ENCODE results near the gene COL4A5. TPM values are rescaled to one million over a fixed set of nuclear protein-coding genes. Genes with fewer than 3 reads are reported as not detected.

The COL4A5 gene
- total RNA-seq, 1 donor from 2014 or later, result 26.0 TPM

DNA sequence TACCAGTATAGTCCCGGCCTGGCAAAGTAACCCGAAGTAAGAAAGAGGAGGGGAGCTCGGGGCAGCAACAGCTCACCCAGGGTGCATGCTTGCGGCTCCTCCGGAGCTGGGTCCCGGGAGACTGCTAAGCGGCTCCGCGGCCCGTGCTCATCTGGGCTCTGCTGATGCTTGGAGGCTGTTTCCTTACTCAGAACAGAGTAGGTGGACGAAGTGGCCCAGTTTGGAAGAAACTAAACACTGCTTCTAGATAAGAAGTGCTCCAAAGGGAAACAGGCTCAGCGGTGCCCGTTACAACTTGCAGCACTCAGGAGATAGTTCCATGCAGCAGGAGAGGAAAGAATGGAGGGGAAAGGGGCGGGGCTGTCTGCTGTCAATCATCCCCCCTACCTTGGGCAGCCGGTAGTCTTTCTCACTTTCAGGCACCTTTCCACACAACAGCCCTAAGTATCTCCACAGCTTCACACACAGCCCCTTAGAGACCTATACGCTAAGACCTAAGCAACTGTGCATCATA, 1.5 kb upstream of the COL4A5 start, which contains the start of gene COL4A6:
Gene COL4A6 (minus strand): TSS at position 313 of the 514 bp plus-strand sequence. CDS start 226 bp downstream, at position 87.
- H3K4me1 ChIP-seq, result no peaks in the 10 kb centered on the region
- DNase-seq, result peak; percentile 27
- H3K9me3 ChIP-seq, result no peaks in the 10 kb centered on the region
- H3K27ac ChIP-seq, result no peak within 1 kb of the TSS
- intact Hi-C loops (cut with DNase I), result no loop called here
- ATAC-seq, result peak in 1 of 2 donors; percentile 51
- no peaks in the 10 kb centered on the region for H3K36me3 ChIP-seq
- peak within 1 kb of the TSS; percentile 50 for H3K4me3 ChIP-seq
- H3K27me3 ChIP-seq (ENCODE audit: low read depth), result no peaks in the 10 kb centered on the region
- TF ChIP-seq, protein P1, sequence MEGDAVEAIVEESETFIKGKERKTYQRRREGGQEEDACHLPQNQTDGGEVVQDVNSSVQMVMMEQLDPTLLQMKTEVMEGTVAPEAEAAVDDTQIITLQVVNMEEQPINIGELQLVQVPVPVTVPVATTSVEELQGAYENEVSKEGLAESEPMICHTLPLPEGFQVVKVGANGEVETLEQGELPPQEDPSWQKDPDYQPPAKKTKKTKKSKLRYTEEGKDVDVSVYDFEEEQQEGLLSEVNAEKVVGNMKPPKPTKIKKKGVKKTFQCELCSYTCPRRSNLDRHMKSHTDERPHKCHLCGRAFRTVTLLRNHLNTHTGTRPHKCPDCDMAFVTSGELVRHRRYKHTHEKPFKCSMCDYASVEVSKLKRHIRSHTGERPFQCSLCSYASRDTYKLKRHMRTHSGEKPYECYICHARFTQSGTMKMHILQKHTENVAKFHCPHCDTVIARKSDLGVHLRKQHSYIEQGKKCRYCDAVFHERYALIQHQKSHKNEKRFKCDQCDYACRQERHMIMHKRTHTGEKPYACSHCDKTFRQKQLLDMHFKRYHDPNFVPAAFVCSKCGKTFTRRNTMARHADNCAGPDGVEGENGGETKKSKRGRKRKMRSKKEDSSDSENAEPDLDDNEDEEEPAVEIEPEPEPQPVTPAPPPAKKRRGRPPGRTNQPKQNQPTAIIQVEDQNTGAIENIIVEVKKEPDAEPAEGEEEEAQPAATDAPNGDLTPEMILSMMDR (IDR thresholded peaks at IDR 0.05), result no peak

GRCh38 chrX:108439961-108440696, 491 bp downstream of the COL4A5 start:
- H3K4me1 ChIP-seq, result no peaks in the 10 kb centered on the region
- H3K36me3 ChIP-seq, result no peaks in the 10 kb centered on the region
- intact Hi-C loops (cut with DNase I), result no loop called here
- peak overlapping the region; percentile 50 for H3K4me3 ChIP-seq
- no peaks in the 10 kb centered on the region for H3K27me3 ChIP-seq (ENCODE audit: low read depth)
- H3K27ac ChIP-seq, result peak overlapping the region; percentile 11
- H3K9me3 ChIP-seq, result no peaks in the 10 kb centered on the region
- TF ChIP-seq, protein P1 (IDR thresholded peaks at IDR 0.05), result no peak
- DNase-seq (peak; percentile 30), ATAC-seq (peak in 1 of 2 donors; percentile 48)

DNA sequence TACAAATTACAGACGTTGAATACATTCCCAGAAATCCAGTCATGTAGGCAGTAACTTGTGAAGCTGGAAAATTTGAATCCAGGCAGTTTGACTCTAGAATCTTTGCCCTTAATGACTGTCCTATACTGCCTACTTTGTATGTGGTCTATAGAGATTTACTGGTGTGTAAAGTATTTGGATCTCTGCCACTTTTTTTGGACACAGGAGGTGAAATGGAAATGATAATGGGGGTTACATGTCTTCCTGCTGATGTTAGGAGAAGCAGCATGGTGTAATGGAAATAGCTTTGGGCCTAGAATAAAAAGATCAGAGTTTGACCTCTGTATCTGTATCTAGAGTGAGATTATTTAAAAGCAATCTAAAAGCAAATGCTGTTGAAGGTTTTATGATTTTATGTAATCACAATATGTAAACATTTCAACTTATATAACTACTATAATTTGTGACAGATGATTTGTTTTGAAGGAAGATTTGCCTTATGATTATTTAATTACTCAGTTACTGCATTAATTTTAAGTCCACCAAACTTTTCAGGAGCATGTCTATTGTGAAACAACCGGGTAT, 3.3 kb downstream of the COL4A5 start:
- no peaks in the 10 kb centered on the region for H3K9me3 ChIP-seq
- TF ChIP-seq, protein P1 (IDR thresholded peaks at IDR 0.05), result no peak
- no peaks in the 10 kb centered on the region for H3K27me3 ChIP-seq (ENCODE audit: low read depth)
- no peak overlapping the region for H3K4me3 ChIP-seq
- ATAC-seq, result no peak
- intact Hi-C loops (cut with DNase I), result no loop called here
- no peaks in the 10 kb centered on the region for H3K36me3 ChIP-seq
- no peaks in the 10 kb centered on the region for H3K4me1 ChIP-seq
- H3K27ac ChIP-seq, result no peak overlapping the region
- DNase-seq, result no peak

- Histone ChIP-seq H3K4me3 (no peak overlapping the region), H3K27ac (no peak overlapping the region), H3K9me3 (no peaks in the 10 kb centered on the region), H3K4me1 (no peaks in the 10 kb centered on the region), H3K36me3 (no peaks in the 10 kb centered on the region), H3K27me3 (ENCODE audit: low read depth) (no peaks in the 10 kb centered on the region)
- intact Hi-C loops (cut with DNase I), result no loop called here
- DNase-seq, result no peak
- ATAC-seq, result no peak
- TF ChIP-seq, protein P1 (IDR thresholded peaks at IDR 0.05), result no peak
Observed at GRCh38 chrX:108447303-108447702, 7.7 kb downstream of the COL4A5 start.

DNA sequence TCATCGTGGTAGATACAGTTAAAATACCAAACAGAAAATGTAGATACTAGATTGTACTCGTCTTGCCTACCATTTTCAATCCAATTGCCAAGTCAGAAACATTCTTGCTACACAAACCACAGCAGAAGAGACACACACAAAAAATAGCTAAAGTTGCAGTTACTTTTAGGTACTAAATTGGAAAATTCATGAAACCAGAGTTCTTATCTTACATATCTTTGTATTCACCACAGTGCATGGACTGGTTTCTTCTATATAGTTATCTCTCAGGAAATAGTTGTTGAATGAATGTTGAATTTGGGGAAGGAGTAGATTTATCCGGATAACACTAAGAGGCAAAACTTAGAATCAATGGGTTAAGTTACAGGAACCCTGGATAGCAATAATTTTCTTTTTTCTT, 14.2 kb downstream of the COL4A5 start:
- intact Hi-C loops (cut with DNase I), result no loop called here
- ATAC-seq (no peak), DNase-seq (no peak)
- TF ChIP-seq, protein P1 (IDR thresholded peaks at IDR 0.05), result no peak
- H3K36me3 ChIP-seq, result no peaks in the 10 kb centered on the region
- no peak overlapping the region for H3K27ac ChIP-seq
- H3K4me1 ChIP-seq, result no peaks in the 10 kb centered on the region
- H3K27me3 ChIP-seq (ENCODE audit: low read depth), result no peaks in the 10 kb centered on the region
- no peak overlapping the region for H3K4me3 ChIP-seq
- H3K9me3 ChIP-seq, result no peaks in the 10 kb centered on the region
